ENCODE data around the gene CNTN4.

DNA sequence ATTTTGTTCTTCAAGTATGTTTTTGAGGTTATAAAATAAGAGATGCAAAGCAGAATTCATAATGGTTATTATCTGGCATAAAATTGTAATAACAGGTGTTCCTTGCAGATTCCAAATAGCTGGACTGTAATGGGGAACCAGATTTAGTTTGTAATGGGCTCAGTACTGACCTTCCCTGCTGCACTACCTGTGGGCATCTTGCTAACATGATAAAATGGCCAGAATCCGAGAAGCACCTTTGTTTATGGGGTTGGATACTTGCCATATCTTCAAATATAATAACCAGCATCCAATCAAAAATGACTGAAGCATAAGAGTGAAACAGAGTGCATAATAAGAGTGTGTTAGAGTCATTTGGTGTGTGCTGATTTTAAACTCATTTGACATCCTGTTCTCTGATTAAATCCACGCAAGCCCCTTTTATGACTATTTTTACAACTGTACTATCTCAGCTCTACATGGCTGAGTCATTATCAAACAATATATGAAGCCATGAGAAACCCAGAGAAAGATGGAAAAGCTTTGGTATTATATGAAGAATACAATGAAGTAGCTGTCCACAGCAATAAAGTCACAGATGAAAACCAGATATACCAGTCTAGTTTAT is 292.4 kb downstream of the CNTN4 start:
- TF ChIP-seq CTCF (conservative IDR thresholded peaks at IDR 0.05; ENCODE audit: low read depth in 2 of 2) (no peak), EZH2 (IDR thresholded peaks at IDR 0.05; ENCODE audit: low read depth, unreplicated experiment) (no peak), EZH2phosphoT487 (IDR thresholded peaks at IDR 0.05; ENCODE audit: unreplicated experiment) (no peak), POLR2AphosphoS5 (IDR thresholded peaks at IDR 0.05; ENCODE audit: low read depth) (no peak), REST (IDR thresholded peaks at IDR 0.05; ENCODE audit: unreplicated experiment) (no peak)

Measured in GM23338 (cell line).